GM21515 (cell line): ENCODE results near the gene P4HA3.

Experiments
- ATAC-seq: cut with Tn5 transposase; IDR thresholded peaks from one replicate; pipeline ENCODE4 v1.9.1; 2021; ENCODE audit not compliant: unreplicated experiment

P4HA3 gene

GRCh38 chr11:74268456-74268855 is 43.0 kb downstream of the P4HA3 start:
- no peak for ATAC-seq

GRCh38 chr11:74267014-74267413 is 44.4 kb downstream of the P4HA3 start:
- no peak for ATAC-seq

- no peak for ATAC-seq
These were observed 46.2 kb downstream of the P4HA3 start for GRCh38 chr11:74265256-74265655.

- no peak for ATAC-seq
These were observed 48.7 kb downstream of the P4HA3 start for GRCh38 chr11:74262725-74263124.

- ATAC-seq: no peak
These were observed 53.4 kb downstream of the P4HA3 start for GRCh38 chr11:74257959-74258553.

- no peak for ATAC-seq
These were observed 54.9 kb downstream of the P4HA3 start for GRCh38 chr11:74256378-74257133.

- no peak for ATAC-seq
These were observed 55.6 kb downstream of the P4HA3 start for GRCh38 chr11:74255741-74256375.

- ATAC-seq: no peak
These were observed 58.1 kb downstream of the P4HA3 start for GRCh38 chr11:74253361-74253760.

GRCh38 chr11:74249496-74249895 is 61.9 kb downstream of the P4HA3 start:
- no peak for ATAC-seq

- ATAC-seq: no peak
These were observed 63.0 kb downstream of the P4HA3 start for GRCh38 chr11:74248469-74248868.

- ATAC-seq: no peak
These were observed 73.2 kb downstream of the P4HA3 start for GRCh38 chr11:74238243-74238642.

- no peak for ATAC-seq
These were observed 73.9 kb downstream of the P4HA3 start for GRCh38 chr11:74237541-74237940.

- no peak for ATAC-seq
These were observed 76.3 kb downstream of the P4HA3 start for GRCh38 chr11:74235121-74235520.

- ATAC-seq: no peak
These were observed 77.8 kb downstream of the P4HA3 start for GRCh38 chr11:74233683-74234082.

- no peak for ATAC-seq
These were observed 79.0 kb downstream of the P4HA3 start for GRCh38 chr11:74232311-74232950.

- ATAC-seq: no peak
These were observed 84.5 kb downstream of the P4HA3 start for GRCh38 chr11:74226907-74227306.

GRCh38 chr11:74225565-74225964 is 85.9 kb downstream of the P4HA3 start:
- no peak for ATAC-seq

GRCh38 chr11:74221816-74222215 is 89.6 kb downstream of the P4HA3 start:
- no peak for ATAC-seq

- ATAC-seq: no peak
These were observed 91.1 kb downstream of the P4HA3 start for GRCh38 chr11:74220376-74220775.
